Measurements from ENCODE around the gene FOSL1. TPM values are rescaled to one million over a fixed set of nuclear protein-coding genes. Genes with fewer than 3 reads are reported as not detected.

The FOSL1 gene
- total and polyA plus RNA-seq, 10 donors, result 0.42 to 5.4 (median 1.3) TPM

DNA sequence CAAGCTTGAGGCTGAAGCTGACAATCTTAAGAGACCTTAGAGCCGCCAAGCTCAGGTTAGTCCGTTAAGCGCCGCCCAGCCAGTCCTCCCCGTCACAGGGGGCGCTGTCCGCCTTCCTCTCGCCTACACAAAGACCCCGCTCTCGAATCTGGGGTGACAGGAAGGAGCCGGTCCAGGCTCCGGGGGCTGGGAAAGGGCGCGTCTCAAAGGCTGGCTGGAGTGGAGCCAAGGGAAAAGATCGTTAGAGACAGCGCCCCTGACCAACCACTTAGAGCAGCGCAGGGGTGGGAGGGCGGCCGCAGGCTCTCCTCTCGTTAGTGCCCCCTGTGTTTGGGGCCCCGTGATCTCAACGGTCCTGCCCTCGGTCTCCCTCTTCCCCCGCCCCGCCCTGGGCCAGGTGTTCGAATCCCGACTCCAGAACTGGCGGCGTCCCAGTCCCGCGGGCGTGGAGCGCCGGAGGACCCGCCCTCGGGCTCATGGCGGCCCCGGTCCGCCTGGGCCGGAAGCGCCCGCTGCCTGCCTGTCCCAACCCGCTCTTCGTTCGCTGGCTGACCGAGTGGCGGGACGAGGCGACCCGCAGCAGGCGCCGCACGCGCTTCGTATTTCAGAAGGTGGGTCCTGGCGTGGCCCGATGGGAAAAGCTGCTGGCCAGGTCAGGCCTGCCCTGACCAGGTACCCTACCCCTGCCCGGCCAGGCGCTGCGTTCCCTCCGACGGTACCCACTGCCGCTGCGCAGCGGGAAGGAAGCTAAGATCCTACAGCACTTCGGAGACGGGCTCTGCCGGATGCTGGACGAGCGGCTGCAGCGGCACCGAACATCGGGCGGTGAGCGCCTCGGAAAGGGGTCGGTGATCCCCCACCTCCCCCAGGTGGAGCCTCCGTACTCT is 39.7 kb downstream of the FOSL1 start, which contains the start of gene MUS81:
Gene MUS81 (plus strand): TSS at position 156 of the 887 bp plus-strand sequence. CDS start 321 bp downstream, at position 477.
- Histone ChIP-seq H3K9me3 (no peaks in the 10 kb centered on the region), H3K27me3 (replicated peaks in 1 of 7) (no peaks in the 10 kb centered on the region), H3K36me3 (peaks cover 5 to 52% (median 46%) of the 10 kb centered on the region in 6 donors), H3K4me1 (peaks cover 26 to 70% (median 58%) of the 10 kb centered on the region in 6 donors), H3K4me3 (peak within 1 kb of the TSS; percentile 86 to 100 (median 99)), H3K27ac (peak within 1 kb of the TSS; percentile 93 to 99 (median 97))
- DNase-seq, result peak; percentile 99
- peak in 2 of 3 donors; percentile 42 to 55 for TF ChIP-seq POLR2A (IDR thresholded peaks at IDR 0.05)
- TF ChIP-seq POLR2AphosphoS5 (IDR thresholded peaks at IDR 0.05), result peak; percentile 91 to 95 (median 92)
- TF ChIP-seq, protein P1, sequence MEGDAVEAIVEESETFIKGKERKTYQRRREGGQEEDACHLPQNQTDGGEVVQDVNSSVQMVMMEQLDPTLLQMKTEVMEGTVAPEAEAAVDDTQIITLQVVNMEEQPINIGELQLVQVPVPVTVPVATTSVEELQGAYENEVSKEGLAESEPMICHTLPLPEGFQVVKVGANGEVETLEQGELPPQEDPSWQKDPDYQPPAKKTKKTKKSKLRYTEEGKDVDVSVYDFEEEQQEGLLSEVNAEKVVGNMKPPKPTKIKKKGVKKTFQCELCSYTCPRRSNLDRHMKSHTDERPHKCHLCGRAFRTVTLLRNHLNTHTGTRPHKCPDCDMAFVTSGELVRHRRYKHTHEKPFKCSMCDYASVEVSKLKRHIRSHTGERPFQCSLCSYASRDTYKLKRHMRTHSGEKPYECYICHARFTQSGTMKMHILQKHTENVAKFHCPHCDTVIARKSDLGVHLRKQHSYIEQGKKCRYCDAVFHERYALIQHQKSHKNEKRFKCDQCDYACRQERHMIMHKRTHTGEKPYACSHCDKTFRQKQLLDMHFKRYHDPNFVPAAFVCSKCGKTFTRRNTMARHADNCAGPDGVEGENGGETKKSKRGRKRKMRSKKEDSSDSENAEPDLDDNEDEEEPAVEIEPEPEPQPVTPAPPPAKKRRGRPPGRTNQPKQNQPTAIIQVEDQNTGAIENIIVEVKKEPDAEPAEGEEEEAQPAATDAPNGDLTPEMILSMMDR (IDR thresholded peaks at IDR 0.05 in 8 of 11, conservative IDR thresholded peaks at IDR 0.05 in 3 of 11), result peak; percentile 85 to 96 (median 94)
- 0 to 1% (median 0%) methylated on average over 33 to 78 of the region's 78 CpGs for WGBS, 5 donors
- intact Hi-C loops (cut with DNase I; ENCODE audit: low total_unique reads), result no loop called here

DNA sequence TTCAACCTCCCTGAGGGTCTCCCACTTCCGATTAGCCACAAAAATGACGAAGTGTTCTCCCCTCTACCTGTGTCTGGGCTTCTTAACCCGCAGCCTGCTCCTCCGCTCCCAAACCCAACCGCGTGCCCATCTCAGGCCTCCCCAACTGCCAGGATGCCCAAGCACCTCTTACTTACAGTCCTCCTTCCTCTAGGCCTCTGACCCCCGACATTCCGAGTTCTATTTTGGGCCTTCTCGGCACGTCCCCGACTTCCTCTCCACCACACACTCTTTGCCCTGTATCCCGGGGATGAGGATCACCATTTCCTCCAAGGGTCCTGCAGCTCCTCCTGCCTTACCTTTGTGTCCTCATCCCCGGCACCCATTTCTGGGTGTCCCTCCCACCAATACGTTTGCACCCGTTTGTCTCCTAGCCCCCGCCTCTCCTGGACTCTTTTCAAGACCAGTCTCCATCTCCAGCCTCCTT is 40.3 kb downstream of the FOSL1 start:
- intact Hi-C loops (cut with DNase I; ENCODE audit: low total_unique reads), result no loop called here
- H3K4me3 ChIP-seq, result peak overlapping the region; percentile 86 to 100 (median 99)
- whole genome bisulfite sequencing, 5 donors, result 0 to 1% (median 0%) methylated on average over 16 of the region's 16 CpGs
- peaks cover 8 to 52% (median 46%) of the 10 kb centered on the region in 6 donors for H3K36me3 ChIP-seq
- no peaks in the 10 kb centered on the region for H3K9me3 ChIP-seq
- TF ChIP-seq POLR2A (IDR thresholded peaks at IDR 0.05) (no peak), POLR2AphosphoS5 (IDR thresholded peaks at IDR 0.05) (no peak)
- TF ChIP-seq, protein P1 (IDR thresholded peaks at IDR 0.05 in 8 of 11, conservative IDR thresholded peaks at IDR 0.05 in 3 of 11), result no peak
- peaks cover 33 to 77% (median 65%) of the 10 kb centered on the region in 6 donors for H3K4me1 ChIP-seq
- peak overlapping the region; percentile 93 to 99 (median 97) for H3K27ac ChIP-seq
- DNase-seq, result peak; percentile 90
- no peaks in the 10 kb centered on the region for H3K27me3 ChIP-seq (replicated peaks in 1 of 7)

DNA sequence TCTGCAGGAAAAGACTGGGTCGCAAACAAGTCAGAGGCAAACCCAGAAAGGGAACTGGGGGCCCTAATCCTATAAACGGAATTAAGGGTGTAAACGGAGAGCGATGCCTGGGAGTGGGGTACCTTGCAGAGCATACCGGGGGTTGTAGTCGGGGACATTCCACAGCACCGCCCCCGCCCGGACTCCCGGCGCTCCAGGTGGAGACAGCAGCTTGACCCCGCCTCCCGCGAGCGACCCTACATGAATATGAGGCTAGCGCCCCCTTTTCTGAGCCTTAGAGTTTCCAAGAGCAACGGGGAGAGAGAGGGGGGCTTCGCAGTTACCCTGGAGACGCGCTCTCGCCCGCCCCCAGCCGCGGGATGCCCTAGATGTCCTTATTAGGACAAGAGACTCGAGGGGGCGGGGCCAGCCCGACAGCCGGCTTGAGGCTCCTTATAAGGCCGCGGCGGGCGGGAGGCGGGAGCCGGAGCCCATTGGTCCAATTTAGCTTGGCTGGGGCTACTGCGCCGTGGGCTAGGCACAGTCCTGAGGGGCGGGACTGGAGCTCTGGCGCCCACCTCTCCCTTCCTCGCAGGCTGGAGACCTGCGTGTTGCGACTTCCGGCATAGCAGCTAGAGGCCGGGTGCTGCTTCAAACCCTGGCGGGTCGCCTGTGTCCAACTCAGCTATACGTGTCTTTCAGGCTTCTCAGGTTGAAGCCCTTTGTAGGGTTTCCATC is 40.9 kb downstream of the FOSL1 start:
- H3K27ac ChIP-seq, result peak overlapping the region; percentile 93 to 99 (median 97)
- no peaks in the 10 kb centered on the region for H3K9me3 ChIP-seq
- peaks cover 38 to 82% (median 70%) of the 10 kb centered on the region in 6 donors for H3K4me1 ChIP-seq
- DNase-seq, result peak; percentile 100
- WGBS, 5 donors, result 0 to 1% (median 0%) methylated on average over 14 to 46 of the region's 46 CpGs
- intact Hi-C loops (cut with DNase I; ENCODE audit: low total_unique reads), result no loop called here
- TF ChIP-seq POLR2A (IDR thresholded peaks at IDR 0.05) (peak in 2 of 3 donors; percentile 48 to 91), POLR2AphosphoS5 (IDR thresholded peaks at IDR 0.05) (peak; percentile 96 to 98 (median 98))
- TF ChIP-seq, protein P1 (IDR thresholded peaks at IDR 0.05 in 8 of 11, conservative IDR thresholded peaks at IDR 0.05 in 3 of 11), result peak in 4 of 11 experiments; percentile 8 to 41 (median 30)
- H3K27me3 ChIP-seq (replicated peaks in 1 of 7), result no peaks in the 10 kb centered on the region
- H3K36me3 ChIP-seq, result peaks cover 8 to 52% (median 46%) of the 10 kb centered on the region in 6 donors
- peak overlapping the region; percentile 86 to 100 (median 99) for H3K4me3 ChIP-seq

Measured in spleen (tissue), 11 donors.